Measurements from ENCODE around the gene USP38. TPM values are rescaled to one million over a fixed set of nuclear protein-coding genes. Genes with fewer than 3 reads are reported as not detected.

USP38 gene
- total RNA-seq, 3 donors from 2014 or later: 38.4 to 50.6 (median 43.8) TPM

DNA sequence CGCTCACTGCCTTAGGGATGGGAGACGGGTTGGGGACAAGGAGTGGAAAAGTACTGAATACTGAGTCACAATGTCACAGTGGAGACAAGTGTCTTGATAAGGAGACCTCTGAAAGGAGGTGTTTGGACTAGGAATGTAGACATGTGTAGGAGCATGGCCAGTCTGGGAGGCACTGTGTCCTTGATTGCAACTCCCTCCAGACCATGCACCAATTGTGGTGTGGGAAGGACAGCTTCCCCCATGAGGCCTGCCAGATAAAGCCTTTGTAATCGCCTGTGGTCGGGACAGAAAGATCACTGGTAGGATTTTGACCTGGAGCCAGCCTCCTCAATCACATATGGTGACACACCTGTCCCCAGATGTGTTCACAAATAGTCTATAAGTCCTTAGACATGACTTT lies 64.1 kb downstream of the USP38 start:
- ATAC-seq (no peak), DNase-seq (no peak)
- H3K9me3 ChIP-seq: no peaks in the 10 kb centered on the region
- H3K4me3 ChIP-seq: no peak overlapping the region
- no peak for TF ChIP-seq CTCF (IDR thresholded peaks at IDR 0.05)
- H3K36me3 ChIP-seq (ENCODE audit: low read depth): no peaks in the 10 kb centered on the region
- intact Hi-C loops (cut with DNase I, micrococcal nuclease): no loop called here
- no peaks in the 10 kb centered on the region for H3K4me1 ChIP-seq (ENCODE audit: low read depth)

DNA sequence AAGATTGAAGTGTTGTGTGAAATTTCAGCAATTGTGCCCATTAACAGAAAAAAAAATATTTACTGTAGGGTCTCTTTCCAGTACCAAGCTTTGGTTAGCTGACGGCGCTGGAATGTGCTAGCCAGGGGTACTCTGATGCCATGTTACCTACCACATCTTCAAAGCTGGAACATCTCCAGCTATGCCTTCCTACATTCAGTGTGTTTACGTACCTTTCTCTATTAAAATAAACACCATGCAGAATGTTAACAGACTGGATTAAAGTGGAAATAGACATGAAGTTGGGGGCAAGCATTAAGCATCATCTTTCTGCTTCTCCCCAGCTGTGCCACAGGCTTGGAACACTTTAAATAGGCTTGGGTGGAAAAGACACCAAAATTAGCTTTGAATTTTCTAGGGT lies 65.9 kb downstream of the USP38 start:
- intact Hi-C loops (cut with DNase I, micrococcal nuclease): no loop called here
- DNase-seq (no peak), ATAC-seq (no peak)
- no peak for TF ChIP-seq CTCF (IDR thresholded peaks at IDR 0.05)
- Histone ChIP-seq H3K9me3 (no peaks in the 10 kb centered on the region), H3K36me3 (ENCODE audit: low read depth) (no peaks in the 10 kb centered on the region), H3K4me3 (no peak overlapping the region), H3K4me1 (ENCODE audit: low read depth) (no peaks in the 10 kb centered on the region)

DNA sequence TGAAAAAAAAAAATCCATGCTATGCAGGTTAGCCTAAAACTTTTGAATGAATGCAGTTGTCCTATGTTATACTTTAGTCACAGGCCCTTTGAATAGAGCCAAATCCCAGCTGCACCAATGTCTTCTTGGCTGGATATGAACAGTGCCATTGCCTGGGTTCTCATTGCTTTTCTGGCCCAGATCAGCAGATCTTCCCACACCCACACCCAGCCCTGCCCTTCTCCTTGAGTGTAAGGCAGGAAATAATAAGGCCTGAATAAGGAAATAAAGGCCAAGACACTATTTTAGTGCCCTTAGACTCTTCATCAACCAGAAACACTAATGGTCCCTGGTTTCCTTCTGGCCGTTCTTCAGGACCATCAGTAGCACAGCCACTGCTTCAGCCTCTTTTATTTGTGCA lies 66.6 kb downstream of the USP38 start:
- intact Hi-C loops (cut with DNase I, micrococcal nuclease): no loop called here
- Histone ChIP-seq H3K4me1 (ENCODE audit: low read depth) (no peaks in the 10 kb centered on the region), H3K36me3 (ENCODE audit: low read depth) (no peaks in the 10 kb centered on the region), H3K9me3 (no peaks in the 10 kb centered on the region), H3K4me3 (no peak overlapping the region)
- TF ChIP-seq CTCF (IDR thresholded peaks at IDR 0.05): no peak
- ATAC-seq (peak; percentile 81), DNase-seq (peak in 1 of 3 donors; percentile 21)

DNA sequence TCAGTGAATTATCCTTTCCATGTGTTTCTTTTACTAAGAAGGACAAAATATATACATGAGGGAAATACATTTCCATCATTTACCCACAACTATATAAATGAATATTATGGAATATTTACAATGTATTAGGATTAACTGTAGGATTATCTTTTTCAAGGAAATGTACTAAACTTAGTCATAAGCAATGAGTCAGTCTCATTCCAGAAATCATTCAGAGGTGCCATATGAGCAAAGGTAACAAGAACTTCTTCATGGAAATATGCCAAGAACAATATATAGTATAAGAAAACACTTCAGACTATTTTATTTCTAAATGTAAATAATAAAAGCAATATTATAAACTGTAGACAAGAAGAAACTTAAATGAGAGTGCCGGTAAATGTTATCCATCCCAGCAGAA lies 67.1 kb downstream of the USP38 start:
- DNase-seq (no peak), ATAC-seq (peak; percentile 66)
- Histone ChIP-seq H3K4me1 (ENCODE audit: low read depth) (no peaks in the 10 kb centered on the region), H3K36me3 (ENCODE audit: low read depth) (no peaks in the 10 kb centered on the region), H3K9me3 (no peaks in the 10 kb centered on the region), H3K4me3 (no peak overlapping the region)
- no peak for TF ChIP-seq CTCF (IDR thresholded peaks at IDR 0.05)
- intact Hi-C loops (cut with DNase I, micrococcal nuclease): no loop called here

- TF ChIP-seq CTCF (IDR thresholded peaks at IDR 0.05): no peak
- ATAC-seq (no peak), DNase-seq (no peak)
- intact Hi-C loops (cut with DNase I, micrococcal nuclease): no loop called here
- no peaks in the 10 kb centered on the region for H3K36me3 ChIP-seq (ENCODE audit: low read depth)
- no peaks in the 10 kb centered on the region for H3K4me1 ChIP-seq (ENCODE audit: low read depth)
- no peak overlapping the region for H3K4me3 ChIP-seq
- H3K9me3 ChIP-seq: no peaks in the 10 kb centered on the region
Observed at GRCh38 chr4:143252478-143252877, 67.8 kb downstream of the USP38 start.

- Histone ChIP-seq H3K4me1 (ENCODE audit: low read depth) (no peaks in the 10 kb centered on the region), H3K9me3 (no peaks in the 10 kb centered on the region), H3K4me3 (no peak overlapping the region), H3K36me3 (ENCODE audit: low read depth) (no peaks in the 10 kb centered on the region)
- ATAC-seq (no peak), DNase-seq (no peak)
- intact Hi-C loops (cut with DNase I, micrococcal nuclease): no loop called here
- TF ChIP-seq CTCF (IDR thresholded peaks at IDR 0.05): no peak
Observed at GRCh38 chr4:143253166-143253565, 68.4 kb downstream of the USP38 start.
